ENCODE results near the gene KLHL18. TPM values are rescaled to one million over a fixed set of nuclear protein-coding genes. Genes with fewer than 3 reads are reported as not detected.

Gene KLHL18
- total RNA-seq, result 20.3 and 22.9 TPM in 2 replicates

GRCh38 chr3:47282424-47283192 is at the start of gene KLHL18, which contains the start of gene KIF9:
Gene KLHL18, plus strand, starts transcription at chr3:47282944. Its CDS starts 22 bp downstream, at chr3:47282966.
Gene KIF9, minus strand, starts transcription at chr3:47282799. Its CDS starts 5,425 bp downstream, at chr3:47277374.
- H3K4me3 ChIP-seq (ENCODE audit: low read depth, low read length), result peak within 1 kb of the TSS; percentile 95
- peak; percentile 97 for DNase-seq (ENCODE audit: low read depth)
- TF ChIP-seq CTCF (IDR thresholded peaks at IDR 0.05; ENCODE audit: insufficient read depth, low read depth, low read length), result no peak

GRCh38 chr3:47238017-47238416 is 44.7 kb upstream of the KLHL18 start:
- no peak for DNase-seq (ENCODE audit: low read depth)
- H3K4me3 ChIP-seq (ENCODE audit: low read depth, low read length), result no peak overlapping the region
- TF ChIP-seq CTCF (IDR thresholded peaks at IDR 0.05; ENCODE audit: insufficient read depth, low read depth, low read length), result no peak

GRCh38 chr3:47239929-47240328 is 42.8 kb upstream of the KLHL18 start:
- TF ChIP-seq CTCF (IDR thresholded peaks at IDR 0.05; ENCODE audit: insufficient read depth, low read depth, low read length), result no peak
- DNase-seq (ENCODE audit: low read depth), result no peak
- no peak overlapping the region for H3K4me3 ChIP-seq (ENCODE audit: low read depth, low read length)

GRCh38 chr3:47243419-47244147 is 39.2 kb upstream of the KLHL18 start:
- DNase-seq (ENCODE audit: low read depth), result no peak
- H3K4me3 ChIP-seq (ENCODE audit: low read depth, low read length), result no peak overlapping the region
- no peak for TF ChIP-seq CTCF (IDR thresholded peaks at IDR 0.05; ENCODE audit: insufficient read depth, low read depth, low read length)

GRCh38 chr3:47244531-47245100 is 38.1 kb upstream of the KLHL18 start:
- TF ChIP-seq CTCF (IDR thresholded peaks at IDR 0.05; ENCODE audit: insufficient read depth, low read depth, low read length), result no peak
- no peak for DNase-seq (ENCODE audit: low read depth)
- H3K4me3 ChIP-seq (ENCODE audit: low read depth, low read length), result no peak overlapping the region

GRCh38 chr3:47245271-47245670 is 37.5 kb upstream of the KLHL18 start:
- no peak for DNase-seq (ENCODE audit: low read depth)
- TF ChIP-seq CTCF (IDR thresholded peaks at IDR 0.05; ENCODE audit: insufficient read depth, low read depth, low read length), result no peak
- no peak overlapping the region for H3K4me3 ChIP-seq (ENCODE audit: low read depth, low read length)

Data from fibroblast of villous mesenchyme (primary cell).